Renal cortical epithelial cell (primary cell): Measurements from ENCODE around the gene CD46. TPM values are rescaled to one million over a fixed set of nuclear protein-coding genes. Genes with fewer than 3 reads are reported as not detected.

Experiments used
- DNase-seq: peaks from one replicate; pipeline ENCODE4 v3.0.0-alpha.2; 2011; ENCODE audit warnings: low read depth
- total RNA-seq: library from RNA; depleted of rRNA; stranded (reverse); fragments of >200 nt; gene quantifications from 2 replicates; pipeline ENCODE4 v1.2.3, GENCODE V29; 2014

CD46 gene
- total RNA-seq, 1 donor from 2014 or later: 249 TPM

DNA sequence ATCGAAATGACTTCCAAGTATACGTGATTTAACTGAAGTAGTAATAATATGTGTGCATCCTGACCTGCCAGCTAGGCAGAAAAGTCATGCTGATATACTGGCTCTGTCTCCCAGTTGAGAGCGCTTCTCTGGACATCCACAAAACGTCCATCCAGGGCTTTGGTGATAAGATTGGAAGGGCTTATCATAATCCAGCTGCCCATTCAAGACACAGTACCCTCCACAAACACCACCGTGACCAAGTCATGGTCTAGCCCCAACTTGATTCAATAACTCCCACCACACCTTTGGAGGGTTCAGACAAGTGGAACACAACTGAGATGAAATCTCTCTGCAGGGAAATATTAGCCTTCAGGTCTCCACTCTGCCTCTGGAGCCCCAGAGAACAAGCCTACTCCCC, 76.2 kb downstream of the CD46 start:
- no peak for DNase-seq

GRCh38 chr1:207828485-207829158, 76.8 kb downstream of the CD46 start:
- DNase-seq: peak; percentile 81

GRCh38 chr1:207829576-207829975, 77.7 kb downstream of the CD46 start:
- no peak for DNase-seq

GRCh38 chr1:207830788-207831187, 78.9 kb downstream of the CD46 start:
- no peak for DNase-seq

GRCh38 chr1:207831517-207832327, 79.9 kb downstream of the CD46 start:
- DNase-seq: peak; percentile 59

GRCh38 chr1:207832796-207833195, 80.9 kb downstream of the CD46 start:
- no peak for DNase-seq

- no peak for DNase-seq
These were observed 81.5 kb downstream of the CD46 start for GRCh38 chr1:207833381-207833780.

- DNase-seq: no peak
These were observed 82.3 kb downstream of the CD46 start for GRCh38 chr1:207833956-207834660.

DNA sequence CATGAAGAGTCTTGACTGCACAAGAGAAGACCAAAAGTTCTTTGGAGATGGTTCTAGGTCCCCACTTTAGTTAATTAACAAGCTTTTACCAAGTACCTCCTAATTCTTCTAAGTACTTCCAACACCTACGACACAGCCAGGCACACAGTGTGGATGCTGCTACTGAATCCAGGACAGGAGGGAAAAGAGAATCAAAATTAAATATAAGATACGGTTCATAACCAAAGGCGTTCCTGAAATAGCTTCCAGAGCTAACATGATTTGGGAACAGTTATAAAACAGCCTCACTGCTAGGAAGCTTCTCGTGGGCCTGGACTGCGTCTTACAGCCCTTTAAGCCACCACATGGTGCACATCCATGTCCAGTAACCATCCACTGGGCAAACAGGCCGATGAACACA, 84.1 kb downstream of the CD46 start:
- no peak for DNase-seq

GRCh38 chr1:207836591-207837347, 84.9 kb downstream of the CD46 start:
- DNase-seq: no peak

DNA sequence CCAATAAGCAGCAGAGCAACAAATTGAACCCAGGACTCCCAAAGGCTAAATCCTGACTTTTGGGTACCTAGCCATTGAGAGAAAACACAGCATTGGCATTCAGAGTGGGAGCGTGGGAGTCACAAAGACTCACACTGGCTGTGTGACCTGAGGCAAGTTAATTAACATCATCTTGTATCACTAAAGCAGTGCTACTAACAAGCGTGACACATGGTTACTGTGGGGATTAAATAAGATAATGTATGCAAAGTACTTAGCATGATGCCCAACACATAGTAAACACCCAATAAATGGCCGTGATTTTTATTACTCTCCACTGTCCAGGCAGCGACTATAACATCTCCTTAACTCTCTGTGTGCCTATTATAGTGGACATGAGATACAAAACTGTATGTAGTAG, 85.8 kb downstream of the CD46 start:
- no peak for DNase-seq

GRCh38 chr1:207838156-207839082, 86.6 kb downstream of the CD46 start:
- DNase-seq: peak; percentile 69

- DNase-seq: no peak
These were observed 87.2 kb downstream of the CD46 start for GRCh38 chr1:207839083-207839413.

- DNase-seq: no peak
These were observed 88.5 kb downstream of the CD46 start for GRCh38 chr1:207840380-207840779.

- DNase-seq: no peak
These were observed 89.4 kb downstream of the CD46 start for GRCh38 chr1:207841293-207841692.

DNA sequence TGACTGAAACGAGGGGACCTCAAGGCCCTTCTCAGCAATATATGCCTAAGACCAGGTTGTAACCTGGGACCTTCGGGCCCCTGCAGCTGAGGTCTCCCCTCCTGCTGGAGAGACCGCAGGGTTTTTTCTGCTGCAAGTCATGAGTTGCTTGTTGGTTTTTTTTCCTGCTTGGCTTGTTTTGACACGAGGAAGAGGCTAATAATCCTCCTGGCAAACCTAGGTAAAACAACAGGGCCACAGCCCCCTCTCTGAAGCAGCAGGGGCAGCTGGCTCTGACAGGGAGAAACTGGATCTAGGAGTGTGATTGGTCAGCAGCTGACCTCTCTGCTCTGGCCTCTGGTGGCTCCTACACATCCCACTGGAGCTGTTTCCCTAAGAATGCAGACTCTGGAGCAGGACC, 90.0 kb downstream of the CD46 start:
- no peak for DNase-seq

GRCh38 chr1:207842506-207842905, 90.7 kb downstream of the CD46 start:
- DNase-seq: no peak

GRCh38 chr1:207844371-207844770, 92.5 kb downstream of the CD46 start:
- DNase-seq: no peak
